NOMO-1 treated with dmso at 0.1 percent for 144 hours (cell line): ENCODE measurements around the gene ZNF444.

Experiments used
- DNase-seq: peaks from one replicate; lab custom pipeline; 2025; ENCODE audit not compliant: unreplicated experiment; lab: John Stamatoyannopoulos, UW

ZNF444 gene

DNA sequence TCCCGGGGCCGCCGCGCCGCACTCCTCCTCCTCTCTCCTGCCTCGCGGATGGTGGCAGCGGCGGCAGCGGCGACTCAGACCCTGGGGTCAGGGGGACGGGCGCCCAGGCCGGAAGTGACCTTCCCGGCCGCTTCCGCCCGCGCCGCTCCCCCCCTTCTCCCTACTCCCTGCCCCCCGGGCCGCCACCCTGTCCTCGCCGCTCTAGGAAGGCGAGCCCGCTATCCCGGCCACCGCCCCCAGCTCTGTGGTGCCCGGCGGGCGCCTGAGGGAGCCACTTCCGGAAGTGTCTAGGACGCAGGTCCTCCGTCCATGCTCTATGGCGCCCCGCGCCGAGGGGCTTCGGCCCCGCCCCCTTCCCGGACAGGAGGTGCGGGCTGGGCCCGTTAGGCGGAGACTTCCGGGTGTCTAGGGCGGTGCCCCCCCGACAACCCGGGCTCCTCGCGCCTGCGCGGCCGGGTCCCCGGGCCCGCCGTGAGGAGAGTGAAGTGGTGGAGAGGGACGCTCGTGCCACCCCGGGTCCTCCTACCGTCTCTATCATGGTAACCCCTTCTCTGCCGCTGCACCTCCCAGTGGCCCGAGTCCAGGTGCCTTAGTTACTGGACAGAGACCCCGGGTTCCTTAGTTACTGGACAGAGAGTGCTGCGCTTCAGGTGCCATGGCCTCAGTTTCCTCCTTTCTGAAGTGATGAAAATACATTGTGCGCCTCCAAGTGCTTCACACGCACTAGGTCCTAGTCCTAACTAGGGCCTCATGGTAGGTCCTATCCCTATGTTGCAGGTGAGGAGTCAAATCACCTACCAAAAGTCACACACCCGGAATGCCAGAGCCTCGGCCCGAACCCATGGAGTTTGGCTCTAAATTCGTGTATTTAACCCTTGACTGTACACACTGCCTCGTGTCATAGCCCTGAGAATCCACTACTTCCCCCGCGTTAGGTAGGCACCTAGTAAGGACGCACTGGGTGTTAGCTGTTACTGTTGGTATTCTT lies 19.6 kb upstream of the ZNF444 start, which contains the start of gene ZNF787:
Gene ZNF787 (minus strand): TSS at position 116 of the 988 bp plus-strand sequence. CDS start 18,078 bp downstream, outside the sequence.
- peak; percentile 87 for DNase-seq

- no peak for DNase-seq
Measured at GRCh38 chr19:56123266-56123891, 17.7 kb upstream of the ZNF444 start.

GRCh38 chr19:56124578-56124977 lies 16.5 kb upstream of the ZNF444 start:
- DNase-seq: no peak

GRCh38 chr19:56125806-56126590 lies 15.1 kb upstream of the ZNF444 start:
- DNase-seq: no peak

- DNase-seq: no peak
Measured at GRCh38 chr19:56126983-56127780, 13.9 kb upstream of the ZNF444 start.

GRCh38 chr19:56130006-56130405 lies 11.1 kb upstream of the ZNF444 start:
- DNase-seq: no peak

DNA sequence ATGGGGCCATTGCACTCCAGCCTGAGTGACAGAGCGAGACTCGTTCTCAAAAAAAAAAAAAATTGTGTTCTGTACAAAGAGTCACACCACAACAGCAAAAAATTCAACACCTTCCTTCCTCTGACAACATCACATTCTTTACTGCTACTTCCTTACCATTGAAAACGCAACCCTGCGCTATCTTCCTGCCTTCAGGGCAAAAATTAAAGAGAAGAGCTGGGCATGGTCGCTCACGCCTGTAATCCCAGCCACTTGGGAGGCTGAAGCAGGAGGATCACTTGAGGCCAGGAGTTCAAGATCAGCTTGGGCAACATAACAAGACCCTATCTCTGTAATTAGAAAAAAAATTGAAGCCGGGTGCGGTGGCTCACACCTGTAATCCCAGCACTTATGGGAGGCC lies 9.4 kb upstream of the ZNF444 start:
- DNase-seq: no peak

DNA sequence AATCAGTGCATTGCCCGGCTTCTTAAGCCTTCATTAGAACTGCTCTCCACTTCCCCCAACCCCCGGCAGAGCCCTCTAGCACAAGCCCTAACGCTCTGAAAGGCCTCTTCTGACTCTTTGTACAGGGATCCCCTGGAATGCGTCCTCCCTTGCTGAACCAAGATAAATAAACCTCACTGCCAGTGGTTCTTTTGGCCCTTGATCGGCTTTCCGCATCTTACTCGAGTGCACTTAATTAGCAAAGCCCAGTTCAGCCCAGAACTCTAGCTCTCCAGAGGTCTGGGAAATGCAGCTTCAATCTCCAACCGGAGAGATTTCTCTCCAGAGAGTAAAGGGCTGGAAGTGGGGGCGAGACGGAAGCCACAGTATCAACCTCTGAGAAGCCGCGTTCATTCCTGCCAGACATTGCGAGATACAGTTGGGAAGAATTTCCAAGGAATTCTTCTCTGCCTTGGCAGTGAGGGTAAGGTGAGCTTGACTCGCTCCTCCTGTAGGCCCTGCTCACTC lies 8.7 kb upstream of the ZNF444 start:
- no peak for DNase-seq

- DNase-seq: peak; percentile 59
Measured at GRCh38 chr19:56133858-56134653, 7.0 kb upstream of the ZNF444 start.

- no peak for DNase-seq
Measured at GRCh38 chr19:56134654-56134921, 6.5 kb upstream of the ZNF444 start.

DNA sequence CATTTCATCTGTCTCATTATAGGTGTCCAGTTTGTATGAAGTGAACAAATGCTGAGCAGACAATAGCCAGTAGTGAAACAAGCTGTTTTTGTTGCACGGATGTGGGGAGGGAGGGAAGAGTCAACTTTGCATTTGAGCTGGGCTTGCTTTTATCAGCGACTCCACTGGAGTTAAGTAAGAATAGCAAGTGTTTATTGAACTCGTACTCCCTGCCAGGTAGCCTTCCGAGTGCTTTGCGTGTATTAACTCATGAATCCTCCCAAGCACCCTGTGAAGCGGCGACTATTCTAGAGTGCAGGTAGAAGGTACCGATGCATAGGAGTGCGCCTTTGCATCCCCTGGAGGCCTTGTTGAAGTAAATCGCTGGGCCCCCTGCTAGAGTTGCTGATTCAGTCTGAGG lies 4.7 kb upstream of the ZNF444 start:
- no peak for DNase-seq

- no peak for DNase-seq
Measured at GRCh38 chr19:56137405-56137804, 3.7 kb upstream of the ZNF444 start.

GRCh38 chr19:56138069-56138468 lies 3.0 kb upstream of the ZNF444 start:
- no peak for DNase-seq

DNA sequence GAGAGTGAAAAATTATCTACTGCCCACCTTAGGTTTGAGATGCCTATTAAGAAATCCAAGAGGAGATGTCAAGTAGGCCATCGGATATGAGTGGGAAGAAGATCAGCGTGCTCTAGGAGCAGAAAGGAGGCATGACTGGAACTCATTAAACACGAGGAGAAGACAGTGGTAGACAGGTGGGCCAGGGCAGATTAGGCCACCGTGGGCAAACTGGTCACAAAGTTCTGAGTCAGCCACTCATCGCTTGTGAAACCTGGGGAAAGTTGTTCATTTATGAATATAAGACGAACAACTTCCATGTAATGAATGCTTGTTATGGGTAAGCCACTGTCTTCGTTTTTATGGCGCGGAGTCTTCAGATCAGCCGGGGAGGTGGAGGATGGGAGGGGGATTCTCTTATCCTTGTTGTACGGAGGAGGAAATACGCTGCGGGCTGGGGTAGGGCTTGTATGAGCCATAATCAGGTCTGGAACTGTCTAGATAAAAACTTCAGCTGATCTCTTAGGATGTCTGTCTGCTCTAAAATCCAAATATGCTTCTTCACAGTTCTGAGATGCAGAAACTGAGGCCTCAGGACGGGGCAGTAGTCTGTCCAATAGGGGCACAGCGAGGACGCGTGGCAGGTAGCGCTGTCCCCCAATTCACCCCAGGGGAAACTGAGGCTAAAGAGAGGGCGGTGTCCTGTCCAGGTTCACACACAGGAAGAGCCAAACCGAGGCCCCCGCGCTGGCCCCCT lies 1.1 kb upstream of the ZNF444 start:
- no peak for DNase-seq

GRCh38 chr19:56141417-56141993 lies 418 bp downstream of the ZNF444 start:
- DNase-seq: no peak

DNA sequence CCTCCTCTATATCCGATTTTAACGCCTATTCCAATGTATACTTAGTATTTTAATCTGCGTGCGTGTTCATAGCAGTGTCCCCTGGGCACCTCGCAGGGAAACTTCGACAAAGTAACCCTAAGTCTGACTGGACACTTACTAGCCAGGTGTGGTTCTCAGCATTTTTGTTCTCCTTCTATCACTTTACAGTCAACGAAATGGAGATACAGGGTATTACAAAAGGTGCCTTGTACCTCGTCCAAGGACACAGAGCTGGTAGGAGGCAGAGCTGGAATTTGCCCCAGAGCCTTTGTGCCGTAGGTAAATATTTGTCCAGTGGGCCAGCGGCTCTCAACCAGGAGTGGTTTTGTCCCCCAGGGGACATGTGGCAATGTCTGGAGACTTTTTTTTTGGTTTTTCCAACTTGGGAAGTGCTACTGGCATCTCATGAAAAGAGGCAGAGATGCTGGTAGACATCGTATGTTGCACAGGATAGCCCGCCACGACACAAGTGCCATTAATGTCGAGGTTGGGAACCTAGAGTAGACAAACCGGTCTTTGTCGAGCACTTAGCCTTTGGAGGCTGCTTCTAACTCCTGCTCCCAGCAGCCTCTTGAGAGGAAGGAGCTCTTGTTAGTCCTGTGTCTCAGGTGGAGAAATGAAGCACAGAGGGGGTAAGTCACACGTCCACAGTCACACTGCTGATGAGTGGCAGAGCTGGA lies 1.1 kb downstream of the ZNF444 start:
- no peak for DNase-seq

DNA sequence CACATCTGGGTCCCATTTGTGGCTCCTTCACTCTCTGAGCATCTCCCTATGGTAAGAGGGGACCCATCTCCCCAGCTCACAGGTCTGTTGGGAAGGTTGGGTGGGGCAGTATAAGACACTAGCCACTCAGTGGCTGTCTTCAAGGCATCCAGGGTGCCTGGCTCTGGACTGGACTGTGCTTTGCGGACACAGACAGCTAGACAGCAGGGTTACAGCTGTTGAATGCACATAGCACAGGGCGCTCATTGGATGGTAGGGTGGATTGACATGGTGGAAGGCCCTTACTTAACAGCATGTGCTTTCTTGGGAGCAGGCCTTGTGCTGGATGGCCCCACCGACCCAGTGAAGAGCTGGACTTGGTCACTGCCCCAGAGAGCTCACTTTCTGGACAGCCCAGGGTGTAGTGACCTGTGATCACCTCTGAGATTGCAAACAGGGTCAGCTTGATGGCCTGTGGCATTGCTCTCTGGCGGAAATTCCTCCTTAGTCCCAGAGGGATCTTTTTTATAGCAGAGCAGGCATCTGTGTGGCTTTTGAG lies 1.9 kb downstream of the ZNF444 start:
- no peak for DNase-seq

DNA sequence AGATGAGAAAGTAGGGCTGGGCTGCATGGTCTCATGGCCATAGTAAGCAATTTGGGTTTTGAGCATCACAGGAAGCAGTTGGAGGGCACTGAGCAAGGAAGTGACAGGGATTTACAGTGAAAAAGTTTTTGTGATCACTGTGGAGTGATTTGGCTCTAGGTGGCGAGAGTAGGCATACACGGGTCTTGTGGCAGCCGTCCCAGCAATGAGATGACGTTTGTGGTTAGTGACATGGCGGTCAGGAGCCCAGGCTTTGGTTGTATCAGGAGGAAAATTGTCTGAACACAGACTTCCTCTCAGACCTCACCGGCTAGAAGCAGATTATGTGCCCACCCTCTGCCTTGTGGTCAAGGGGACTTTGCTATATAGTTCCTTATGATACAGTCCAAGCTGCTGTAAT lies 3.3 kb downstream of the ZNF444 start:
- no peak for DNase-seq
